Esophagus muscularis mucosa (tissue), 4 donors: ENCODE data around the gene RNF144A.

Source experiments
- CTCF ChIP-seq, 3 experiments: fragments of 200-600 bp in 2 of 3; fragments of 450-650 bp in 1 of 3; sonication (generic) in 2 of 3; IDR thresholded peaks; one replicate each; pipeline ENCODE4 v1.5.1; 2017 to 2019; ENCODE audit warnings: antibody characterized with exemption in 3 of 3, mild to moderate bottlenecking in 2 of 3, moderate library complexity in 1 of 3
- EP300 ChIP-seq: sonication (generic); formaldehyde crosslinking; IDR thresholded peaks from one replicate; pipeline ENCODE4 v1.6.1; 2017; ENCODE audit warnings: antibody characterized with exemption
- POLR2A ChIP-seq: fragments of 450-650 bp; IDR thresholded peaks from one replicate; pipeline ENCODE4 v1.6.1; 2017; ENCODE audit warnings: antibody characterized with exemption, moderate library complexity, mild to moderate bottlenecking, low read depth
- POLR2AphosphoS5 ChIP-seq, 2 donors: sonication (generic); formaldehyde crosslinking; IDR thresholded peaks; one replicate each; pipeline ENCODE4 v1.6.1; 2017; ENCODE audit warnings: antibody characterized with exemption in 2 of 2

GRCh38 chr2:7012141-7012764 is 95.0 kb downstream of the RNF144A start:
- TF ChIP-seq POLR2AphosphoS5 (IDR thresholded peaks at IDR 0.05): no peak
- no peak for TF ChIP-seq POLR2A
- TF ChIP-seq CTCF (IDR thresholded peaks at IDR 0.05): no peak
- no peak for TF ChIP-seq EP300
